Esophagus muscularis mucosa (tissue), 4 donors: ENCODE data around the gene USP35. TPM values are rescaled to one million over a fixed set of nuclear protein-coding genes. Genes with fewer than 3 reads are reported as not detected.
"Not testable (repeated sequence)": the region's sequence is repeated elsewhere in the genome, so short reads cannot be mapped to it uniquely, and the experiment has no call there.

Experiments
- DNase-seq: peaks from one replicate; pipeline ENCODE4 v3.0.0-alpha.2; 2017; ENCODE audit errors: extremely low spot score
- H3K27ac ChIP-seq, 4 donors: fragments of 200-600 bp; sonication (generic); replicated peaks in 1 of 4; 1 replicate in 3 of 4; 2 replicates in 1 of 4; pipeline ENCODE4 v1.5.1; 2016 to 2019; ENCODE audit warnings: mild to moderate bottlenecking in 1 of 4
- H3K27me3 ChIP-seq, 4 donors: fragments of 200-600 bp; sonication (generic); one replicate each; pipeline versions ENCODE4 v1.5.1 to v1.6.0; 2016 to 2019
- H3K36me3 ChIP-seq, 4 donors: fragments of 200-600 bp; sonication (generic); one replicate each; pipeline ENCODE4 v1.5.1; 2016 to 2019
- H3K4me1 ChIP-seq, 4 donors: fragments of 200-600 bp; sonication (generic); one replicate each; pipeline ENCODE4 v1.5.1; 2016 to 2019
- H3K4me3 ChIP-seq, 4 donors: fragments of 200-600 bp; sonication (generic); 1 replicate in 2 of 4; 2 replicates in 2 of 4; pipeline ENCODE4 v1.5.1; 2016 to 2019; ENCODE audit warnings: mild to moderate bottlenecking in 4 of 4, moderate library complexity in 1 of 4
- H3K9me3 ChIP-seq, 4 donors: fragments of 200-600 bp; sonication (generic); 1 replicate in 3 of 4; 2 replicates in 1 of 4; pipeline ENCODE4 v1.5.1; 2016 to 2019
- EP300 ChIP-seq: sonication (generic); formaldehyde crosslinking; IDR thresholded peaks from one replicate; pipeline ENCODE4 v1.6.1; 2017; ENCODE audit warnings: antibody characterized with exemption
- POLR2A ChIP-seq: fragments of 450-650 bp; IDR thresholded peaks from one replicate; pipeline ENCODE4 v1.6.1; 2017; ENCODE audit warnings: antibody characterized with exemption, moderate library complexity, mild to moderate bottlenecking, low read depth
- POLR2AphosphoS5 ChIP-seq, 2 donors: sonication (generic); formaldehyde crosslinking; IDR thresholded peaks; one replicate each; pipeline ENCODE4 v1.6.1; 2017; ENCODE audit warnings: antibody characterized with exemption in 2 of 2
- WGBS: methylation state at CpG from one replicate; pipeline ENCODE4 v1.1.5; 2018; 5-methylcytosine and 5-hydroxymethylcytosine counted together
- intact Hi-C: fragments of 100-400 bp; cut with DNase I; formaldehyde crosslinking; loops from one replicate; pipeline ENCODE4 v1.15.1; 2023
- total RNA-seq, 4 donors: library from RNA; depleted of rRNA; stranded (reverse); fragments of >200 nt; gene quantifications; one replicate each; pipeline versions ENCODE4 v1.1.0 to v1.2.1, GENCODE V29; 2016
- TF ChIP-seq, protein P1 (sequence below), 3 experiments: fragments of 200-600 bp in 2 of 3; fragments of 450-650 bp in 1 of 3; sonication (generic) in 2 of 3; IDR thresholded peaks; one replicate each; pipeline ENCODE4 v1.5.1; 2017 to 2019; ENCODE audit warnings: antibody characterized with exemption in 3 of 3, mild to moderate bottlenecking in 2 of 3, moderate library complexity in 1 of 3

USP35 gene
- total RNA-seq, 4 donors from 2014 or later = 5.8 to 15.4 (median 11.3) TPM

DNA sequence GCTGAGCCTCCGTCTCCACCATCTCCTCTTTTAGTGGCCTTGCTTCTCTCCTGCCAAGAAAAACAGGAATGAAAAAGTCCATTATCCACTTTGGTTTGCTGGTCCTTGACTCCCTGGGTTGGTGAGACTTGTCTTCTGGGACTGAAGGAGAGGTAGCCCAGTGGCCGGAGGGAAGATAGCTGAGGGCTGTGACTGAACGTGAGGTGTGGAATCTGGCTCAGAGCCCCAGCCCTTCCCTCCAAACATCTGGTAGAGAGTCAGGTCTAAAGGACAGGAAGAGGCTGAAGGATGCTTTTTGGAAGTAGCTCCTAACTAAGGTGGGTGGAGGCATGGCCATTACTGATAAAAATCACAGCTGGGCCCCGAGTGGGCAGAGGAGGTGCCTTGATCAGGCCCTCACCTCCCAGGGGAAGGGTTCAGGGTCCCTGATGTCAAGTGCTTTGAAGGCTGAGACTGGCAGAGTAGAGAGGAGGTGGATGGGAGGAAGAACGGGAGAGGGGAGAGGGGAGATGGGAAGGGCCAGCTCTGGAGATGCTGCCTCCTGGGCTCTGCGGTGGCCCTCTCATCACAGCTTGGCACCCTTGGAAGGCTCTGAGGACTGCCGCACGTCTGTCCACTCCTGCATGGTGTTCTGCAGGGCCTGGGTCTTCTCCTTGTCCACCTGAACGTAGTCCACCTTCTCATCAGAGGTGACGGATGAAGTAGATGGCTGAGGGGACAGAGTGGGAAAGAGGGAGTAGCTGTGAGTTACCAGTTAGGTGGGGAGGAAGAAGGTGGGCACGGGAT lies 30.2 kb downstream of the USP35 start:
- peaks cover 34 to 98% (median 89%) of the 10 kb centered on the region in 4 donors for H3K36me3 ChIP-seq
- no peaks in the 10 kb centered on the region for H3K4me1 ChIP-seq
- no peak overlapping the region for H3K27ac ChIP-seq
- intact Hi-C loops = no loop called here
- no peaks in the 10 kb centered on the region for H3K27me3 ChIP-seq
- no peaks in the 10 kb centered on the region for H3K9me3 ChIP-seq
- TF ChIP-seq, protein P1, sequence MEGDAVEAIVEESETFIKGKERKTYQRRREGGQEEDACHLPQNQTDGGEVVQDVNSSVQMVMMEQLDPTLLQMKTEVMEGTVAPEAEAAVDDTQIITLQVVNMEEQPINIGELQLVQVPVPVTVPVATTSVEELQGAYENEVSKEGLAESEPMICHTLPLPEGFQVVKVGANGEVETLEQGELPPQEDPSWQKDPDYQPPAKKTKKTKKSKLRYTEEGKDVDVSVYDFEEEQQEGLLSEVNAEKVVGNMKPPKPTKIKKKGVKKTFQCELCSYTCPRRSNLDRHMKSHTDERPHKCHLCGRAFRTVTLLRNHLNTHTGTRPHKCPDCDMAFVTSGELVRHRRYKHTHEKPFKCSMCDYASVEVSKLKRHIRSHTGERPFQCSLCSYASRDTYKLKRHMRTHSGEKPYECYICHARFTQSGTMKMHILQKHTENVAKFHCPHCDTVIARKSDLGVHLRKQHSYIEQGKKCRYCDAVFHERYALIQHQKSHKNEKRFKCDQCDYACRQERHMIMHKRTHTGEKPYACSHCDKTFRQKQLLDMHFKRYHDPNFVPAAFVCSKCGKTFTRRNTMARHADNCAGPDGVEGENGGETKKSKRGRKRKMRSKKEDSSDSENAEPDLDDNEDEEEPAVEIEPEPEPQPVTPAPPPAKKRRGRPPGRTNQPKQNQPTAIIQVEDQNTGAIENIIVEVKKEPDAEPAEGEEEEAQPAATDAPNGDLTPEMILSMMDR (IDR thresholded peaks at IDR 0.05) = no peak
- WGBS = 90% methylated on average over 11 of the region's 11 CpGs
- no peak overlapping the region for H3K4me3 ChIP-seq
- DNase-seq = no peak

DNA sequence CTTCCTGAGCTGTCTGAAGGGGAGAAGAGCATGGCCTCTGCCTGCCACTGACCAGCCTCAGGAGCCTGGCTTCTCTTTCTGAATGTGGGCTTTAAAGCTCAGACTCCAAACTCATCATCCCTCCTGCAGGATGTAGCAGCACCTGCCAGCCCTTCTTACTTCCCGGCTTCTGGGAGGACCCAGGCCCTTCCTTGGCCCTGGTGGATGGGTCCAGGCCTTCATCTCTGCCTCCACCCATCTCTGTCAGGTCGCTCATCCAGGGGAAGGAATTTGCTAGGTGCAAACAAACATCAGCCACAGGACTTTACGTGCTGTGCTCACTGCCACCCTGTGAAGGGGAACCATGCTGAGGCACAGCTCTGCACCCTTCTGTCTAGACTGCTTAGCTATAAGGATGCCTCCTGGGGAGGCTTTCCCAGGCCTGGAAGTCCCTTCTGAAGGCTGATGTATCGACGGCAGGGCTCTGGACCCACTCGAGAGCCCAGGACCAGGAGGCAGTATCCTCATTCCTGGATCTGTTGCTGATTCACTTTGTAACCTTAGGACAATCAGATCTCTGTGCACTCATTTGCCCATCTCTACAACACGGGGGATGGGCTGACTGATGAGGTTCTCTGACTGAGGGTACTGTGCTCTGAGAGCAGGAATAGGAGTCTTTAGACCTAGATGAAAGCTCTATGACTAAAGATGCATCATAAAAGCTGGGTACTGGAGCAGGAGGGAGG lies 30.9 kb downstream of the USP35 start:
- Histone ChIP-seq H3K27me3 (no peaks in the 10 kb centered on the region), H3K4me3 (no peak overlapping the region), H3K4me1 (no peaks in the 10 kb centered on the region), H3K27ac (no peak overlapping the region), H3K9me3 (no peaks in the 10 kb centered on the region), H3K36me3 (peaks cover 34 to 98% (median 89%) of the 10 kb centered on the region in 4 donors)
- no peak for DNase-seq
- intact Hi-C loops = no loop called here
- TF ChIP-seq, protein P1 (IDR thresholded peaks at IDR 0.05) = no peak
- TF ChIP-seq POLR2AphosphoS5 (IDR thresholded peaks at IDR 0.05) = no peak
- 95% methylated on average over 7 of the region's 7 CpGs for whole genome bisulfite sequencing

DNA sequence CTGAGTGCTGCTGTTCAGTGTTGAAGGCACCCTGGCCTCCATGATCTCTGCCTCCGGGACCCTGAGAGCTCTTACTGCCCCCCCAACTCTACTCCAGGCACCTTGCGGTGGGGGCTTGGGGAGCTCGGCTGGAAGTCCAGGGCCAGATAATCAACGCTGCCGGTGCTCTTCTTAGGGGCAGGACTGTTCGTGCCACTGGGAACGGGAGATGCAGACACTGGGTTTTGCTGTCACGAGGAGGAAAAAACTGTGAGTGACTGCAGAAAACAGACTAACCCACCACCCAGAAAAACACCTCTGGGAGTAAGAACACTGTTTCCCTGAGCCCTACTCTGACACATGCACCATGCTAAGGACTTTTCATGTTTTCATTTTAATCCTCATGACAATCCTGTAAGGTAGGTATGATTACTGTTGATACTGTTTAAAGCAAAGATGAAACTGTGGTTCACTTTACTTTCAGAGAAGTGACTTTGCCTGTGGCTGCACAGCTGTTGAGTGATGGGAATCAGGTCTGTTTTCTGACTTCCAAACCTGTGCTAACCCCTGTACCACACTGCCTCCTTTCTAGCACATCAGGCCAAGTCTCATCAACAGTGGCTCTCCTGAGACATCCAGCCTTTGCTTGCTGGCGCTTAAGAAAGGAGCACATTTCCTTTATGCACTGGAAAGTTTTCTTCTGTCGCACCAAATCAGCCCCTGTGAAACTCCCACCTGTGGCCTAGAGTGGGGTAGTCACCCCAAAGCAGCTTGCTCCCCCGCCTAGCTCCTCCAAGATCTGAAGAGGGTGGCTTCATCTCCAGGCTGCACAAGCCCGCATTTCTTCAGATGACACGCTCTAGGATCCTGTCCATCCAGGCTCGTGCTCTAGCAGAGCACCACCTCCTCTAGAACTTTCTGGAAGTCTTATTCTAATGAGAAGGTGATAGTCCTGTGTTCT lies 31.8 kb downstream of the USP35 start:
- Histone ChIP-seq H3K27ac (no peak overlapping the region), H3K9me3 (no peaks in the 10 kb centered on the region), H3K36me3 (peaks cover 26 to 98% (median 92%) of the 10 kb centered on the region in 4 donors), H3K27me3 (no peaks in the 10 kb centered on the region), H3K4me1 (no peaks in the 10 kb centered on the region), H3K4me3 (no peak overlapping the region)
- TF ChIP-seq, protein P1 (IDR thresholded peaks at IDR 0.05) = no peak
- no peak for TF ChIP-seq POLR2AphosphoS5 (IDR thresholded peaks at IDR 0.05)
- no peak for TF ChIP-seq EP300
- TF ChIP-seq POLR2A = no peak
- peak; percentile 57 for DNase-seq
- intact Hi-C loops = no loop called here
- WGBS = 94% methylated on average over 13 of the region's 14 CpGs

DNA sequence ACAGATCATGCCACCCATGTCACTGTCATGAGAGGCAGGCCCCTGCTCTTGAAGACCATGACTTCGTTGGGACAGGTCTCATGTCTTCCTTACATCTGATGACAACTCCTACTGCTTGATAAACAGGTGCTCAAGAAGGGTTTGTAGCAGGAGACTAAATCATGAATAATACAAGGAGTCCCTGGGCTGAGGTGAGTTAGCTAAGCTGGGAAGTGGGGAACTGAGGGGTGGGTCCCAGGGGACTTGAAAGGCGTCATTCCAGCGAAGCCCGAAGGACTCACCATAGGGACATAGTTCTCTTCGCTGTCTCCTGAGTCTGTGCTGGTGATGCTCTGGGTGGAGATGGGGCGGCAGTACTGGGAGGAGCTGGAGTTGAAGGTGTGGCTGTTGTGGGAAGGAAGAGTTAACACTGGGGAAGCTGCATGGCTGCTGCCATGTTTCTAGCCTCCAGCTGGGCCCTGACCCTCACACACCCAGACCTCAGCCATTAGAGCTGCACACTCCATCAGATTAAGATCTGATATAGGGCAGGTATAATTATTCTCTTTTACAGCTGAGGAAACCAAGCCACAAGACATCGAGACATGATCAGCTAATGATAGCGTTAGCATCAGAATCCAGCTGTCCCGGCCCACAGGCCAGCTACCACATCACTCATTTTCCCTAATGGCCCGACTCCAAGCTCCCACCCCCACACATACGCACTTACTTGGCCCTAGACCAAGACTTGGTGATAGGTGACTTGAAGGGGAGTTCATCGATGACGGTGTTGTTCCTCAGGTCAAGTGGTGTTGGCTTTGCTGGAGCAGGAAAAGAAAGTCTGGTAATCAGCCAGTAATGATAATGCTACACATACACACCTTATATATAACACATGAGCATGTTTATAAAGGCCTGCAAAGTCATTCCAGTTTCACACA lies 32.9 kb downstream of the USP35 start:
- H3K27me3 ChIP-seq = no peaks in the 10 kb centered on the region
- no peaks in the 10 kb centered on the region for H3K4me1 ChIP-seq
- intact Hi-C loops = no loop called here
- H3K27ac ChIP-seq = no peak overlapping the region
- peaks cover 23 to 96% (median 88%) of the 10 kb centered on the region in 4 donors for H3K36me3 ChIP-seq
- 90% methylated on average over 13 of the region's 13 CpGs for WGBS
- no peak for TF ChIP-seq POLR2AphosphoS5 (IDR thresholded peaks at IDR 0.05)
- TF ChIP-seq, protein P1 (IDR thresholded peaks at IDR 0.05) = no peak
- no peak for TF ChIP-seq EP300
- no peak for TF ChIP-seq POLR2A
- no peak overlapping the region for H3K4me3 ChIP-seq
- peak; percentile 57 for DNase-seq
- no peaks in the 10 kb centered on the region for H3K9me3 ChIP-seq

DNA sequence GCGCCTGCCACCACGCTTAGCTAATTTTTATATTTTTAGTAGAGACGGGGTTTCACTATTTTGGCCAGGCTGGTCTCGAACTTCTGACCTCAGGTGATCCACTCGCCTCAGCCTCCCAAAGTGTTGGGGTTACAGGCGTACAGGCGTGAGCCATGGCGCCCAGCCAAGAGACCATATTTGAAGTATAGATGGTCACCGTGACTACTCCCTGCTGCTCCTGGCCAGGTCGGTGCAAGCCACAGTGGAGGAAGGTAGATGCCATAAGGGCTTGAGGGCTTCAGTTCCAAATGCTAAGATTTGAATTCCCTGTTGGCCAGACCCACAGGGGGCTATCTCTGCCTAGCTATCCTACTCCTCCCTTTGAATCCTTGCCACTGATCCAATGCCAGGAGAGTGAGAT lies 34.0 kb downstream of the USP35 start:
- H3K9me3 ChIP-seq, H3K27me3 ChIP-seq, H3K4me3 ChIP-seq, DNase-seq, H3K4me1 ChIP-seq, intact Hi-C loops, H3K27ac ChIP-seq: not testable (repeated sequence)
- peaks cover 21 to 90% (median 81%) of the 10 kb centered on the region in 4 donors for H3K36me3 ChIP-seq
- 86% methylated on average over 10 of the region's 10 CpGs for WGBS
